SK-N-SH (cell line): ENCODE results near the gene RILPL2. TPM values are rescaled to one million over a fixed set of nuclear protein-coding genes. Genes with fewer than 3 reads are reported as not detected.

Experiments used
- CTCF ChIA-PET: fragments of 300-600, 350-600 bp; formaldehyde crosslinking; extraction: SDS; loops from one replicate; lab custom pipeline; 2021; lab: Yijun Ruan, JAX
- POLR2A ChIA-PET: fragments of 350-600 bp; sonication (Branson Sonifier 250); formaldehyde crosslinking; extraction: SDS; loops from one replicate; lab custom pipeline; 2020; ENCODE audit warnings: antibody characterized with exemption, inconsistent platforms; lab: Yijun Ruan, JAX
- DNase-seq: peaks from one replicate; pipeline ENCODE4 v3.0.0; 2012
- H2AFZ ChIP-seq: fragments of 200-600 bp; sonication (generic); 2 replicates; pipeline ENCODE4 v1.8.1; 2016; ENCODE audit warnings: antibody characterized with exemption, mild to moderate bottlenecking, low read depth
- H3F3A ChIP-seq: fragments of 200-600 bp; sonication (generic); replicated peaks from 2 replicates; pipeline ENCODE3; 2016; ENCODE audit warnings: antibody characterized with exemption, mild to moderate bottlenecking; ENCODE audit not compliant: insufficient read depth
- H3K27ac ChIP-seq, 2 experiments: fragments of 200-500 bp in 1 of 2; fragments of 200-600 bp in 1 of 2; sonication (Bioruptor generic) in 1 of 2; sonication (generic), shearing (Covaris generic) in 1 of 2; 2 replicates each; pipeline versions ENCODE4 v1.5.1 to v1.6.1; 2014 to 2016; ENCODE audit warnings: low read depth in 2 of 2, inconsistent platforms in 1 of 2, low read length in 1 of 2, mild to moderate bottlenecking in 1 of 2, mixed read lengths in 1 of 2
- H3K27me3 ChIP-seq: fragments of 200-600 bp; sonication (generic), shearing (Covaris generic); 2 replicates; pipeline ENCODE4 v1.6.1; 2016; ENCODE audit warnings: mixed run types; ENCODE audit not compliant: insufficient read depth
- H3K36me3 ChIP-seq, 2 experiments: fragments of 200-500 bp in 1 of 2; fragments of 200-600 bp in 1 of 2; sonication (Bioruptor generic) in 1 of 2; sonication (generic) in 1 of 2; replicated peaks in 1 of 2; 2 replicates each; pipeline versions ENCODE3 to v1.5.1; 2014 to 2016; ENCODE audit warnings: low read length in 1 of 2, mild to moderate bottlenecking in 1 of 2; ENCODE audit not compliant: insufficient read depth in 2 of 2, control insufficient read depth in 1 of 2
- H3K4me1 ChIP-seq, 2 experiments: fragments of 200-500 bp in 1 of 2; fragments of 200-600 bp in 1 of 2; sonication (Bioruptor generic) in 1 of 2; sonication (generic), shearing (Covaris generic) in 1 of 2; 2 replicates each; pipeline versions ENCODE4 v1.5.1 to v1.6.1; 2014 to 2016; ENCODE audit warnings: low read depth in 1 of 2, low read length in 1 of 2, mixed run types in 1 of 2; ENCODE audit not compliant: insufficient read depth in 2 of 2, control insufficient read depth in 1 of 2
- H3K4me2 ChIP-seq: fragments of 200-600 bp; sonication (generic), shearing (Covaris generic); 2 replicates; pipeline ENCODE4 v1.6.1; 2017; ENCODE audit warnings: mixed run types
- H3K4me3 ChIP-seq, 2 experiments: fragments of 200-500 bp in 1 of 2; fragments of 200-600 bp in 1 of 2; sonication (Bioruptor generic) in 1 of 2; sonication (generic), shearing (Covaris generic) in 1 of 2; 2 replicates each; pipeline versions ENCODE4 v1.5.1 to v1.8.1; 2014 to 2016; ENCODE audit warnings: low read depth in 2 of 2, inconsistent platforms in 1 of 2, low read length in 1 of 2, mild to moderate bottlenecking in 1 of 2, mixed read lengths in 1 of 2, moderate library complexity in 1 of 2
- H3K79me2 ChIP-seq: fragments of 200-600 bp; sonication (generic); 2 replicates; pipeline ENCODE4 v1.8.1; 2017; ENCODE audit warnings: mild to moderate bottlenecking; ENCODE audit not compliant: insufficient read depth
- H3K9ac ChIP-seq: fragments of 200-600 bp; sonication (generic); 2 replicates; pipeline ENCODE4 v1.6.1; 2017; ENCODE audit warnings: mixed run types
- H3K9me2 ChIP-seq: fragments of 200-600 bp; sonication (generic); 2 replicates; pipeline ENCODE4 v1.6.1; 2017; ENCODE audit warnings: mixed run types
- H3K9me3 ChIP-seq: fragments of 200-600 bp; sonication (generic); 2 replicates; pipeline ENCODE4 v1.6.1; 2017; ENCODE audit warnings: mixed run types, mild to moderate bottlenecking, moderate library complexity
- H4K20me1 ChIP-seq: fragments of 200-600 bp; sonication (generic); 2 replicates; pipeline ENCODE4 v1.6.1; 2017; ENCODE audit warnings: mild to moderate bottlenecking, mixed run types; ENCODE audit not compliant: insufficient read depth
- EP300 ChIP-seq, 2 experiments: IDR thresholded peaks; 2 replicates each; pipeline versions ENCODE4 v1.4.0 to v1.6.1; 2012; ENCODE audit warnings: borderline replicate concordance in 1 of 2, low read depth in 1 of 2, low read length in 1 of 2
- EZH2phosphoT487 ChIP-seq: fragments of 200-600 bp; sonication (generic); IDR thresholded peaks from 2 replicates; pipeline ENCODE4 v1.6.1; 2017; ENCODE audit warnings: low read depth, mixed run types, mild to moderate bottlenecking, antibody characterized with exemption, moderate library complexity, borderline replicate concordance
- FOSL2 ChIP-seq: IDR thresholded peaks from 2 replicates; pipeline ENCODE4 v1.4.0; 2012; ENCODE audit warnings: low read depth, mild to moderate bottlenecking, moderate library complexity, borderline replicate concordance
- GABPA ChIP-seq: IDR thresholded peaks from 2 replicates; pipeline ENCODE4 v1.4.0; 2012; ENCODE audit warnings: low read depth, mild to moderate bottlenecking
- GATA2 ChIP-seq: sonication (generic); formaldehyde crosslinking; IDR thresholded peaks from 2 replicates; pipeline ENCODE4 v1.5.0; 2020; ENCODE audit warnings: mild to moderate bottlenecking, missing genetic modification reagents
- JUND ChIP-seq: IDR thresholded peaks from 2 replicates; pipeline ENCODE4 v1.4.0; 2012
- MEF2A ChIP-seq: IDR thresholded peaks from 2 replicates; pipeline ENCODE4 v1.4.0; 2012; ENCODE audit warnings: low read depth, borderline replicate concordance
- MXI1 ChIP-seq: IDR thresholded peaks from 2 replicates; pipeline ENCODE4 v1.6.1; 2012; ENCODE audit warnings: mild to moderate bottlenecking, low read depth, low read length, improper control_type of control experiment
- NFIC ChIP-seq: IDR thresholded peaks from 2 replicates; pipeline ENCODE4 v1.4.0; 2012; ENCODE audit warnings: borderline replicate concordance
- PBX3 ChIP-seq: IDR thresholded peaks from 2 replicates; pipeline ENCODE4; 2012
- RAD21 ChIP-seq: IDR thresholded peaks from 2 replicates; pipeline ENCODE4 v1.6.1; 2012; ENCODE audit warnings: mild to moderate bottlenecking, low read length
- REST ChIP-seq: IDR thresholded peaks from 2 replicates; pipeline ENCODE4 v1.6.1; 2012; ENCODE audit warnings: mild to moderate bottlenecking, low read depth, low read length, moderate library complexity
- RFX5 ChIP-seq: IDR thresholded peaks from 2 replicates; pipeline ENCODE4 v1.6.1; 2012; ENCODE audit warnings: mild to moderate bottlenecking, improper control_type of control experiment, low read length
- RXRA ChIP-seq: IDR thresholded peaks from 2 replicates; pipeline ENCODE4 v1.4.0; 2012; ENCODE audit warnings: low read depth, mild to moderate bottlenecking, borderline replicate concordance
- SMC3 ChIP-seq: IDR thresholded peaks from 2 replicates; pipeline ENCODE4 v1.6.1; 2012; ENCODE audit warnings: low read depth, low read length, improper control_type of control experiment
- TAF1 ChIP-seq: IDR thresholded peaks from 2 replicates; pipeline ENCODE4 v1.6.1; 2012; ENCODE audit warnings: low read depth, mild to moderate bottlenecking, low read length, moderate library complexity, borderline replicate concordance
- YY1 ChIP-seq: IDR thresholded peaks from 2 replicates; pipeline ENCODE4 v1.4.0; 2012; ENCODE audit warnings: low read depth, mild to moderate bottlenecking
- WGBS: methylation state at CpG from one replicate; pipeline ENCODE4 v1.1.6; 2017; ENCODE audit warnings: low lambda C conversion rate; 5-methylcytosine and 5-hydroxymethylcytosine counted together
- polyA plus RNA-seq, 3 experiments: library from polyadenylated mRNA; depleted of rRNA; stranded (reverse); fragments of >200 nt; gene quantifications; 2 replicates each; pipeline ENCODE4 v1.2.3, GENCODE V29; 2012
- TF ChIP-seq, protein P1 (sequence below): fragments of 150-350 bp; IDR thresholded peaks from 2 replicates; pipeline ENCODE4 v1.6.1; 2017; ENCODE audit warnings: antibody characterized with exemption, low read length, low read depth, borderline replicate concordance
- TF ChIP-seq, protein P2 (sequence below): fragments of 200-600 bp; sonication (generic); IDR thresholded peaks from 2 replicates; pipeline ENCODE4 v1.6.1; 2017; ENCODE audit warnings: antibody characterized with exemption, mild to moderate bottlenecking, moderate library complexity

Gene RILPL2
- polyA plus RNA-seq, 1 of the 3 experiments (the other 2 are of a cell fraction): 5.0 TPM

DNA sequence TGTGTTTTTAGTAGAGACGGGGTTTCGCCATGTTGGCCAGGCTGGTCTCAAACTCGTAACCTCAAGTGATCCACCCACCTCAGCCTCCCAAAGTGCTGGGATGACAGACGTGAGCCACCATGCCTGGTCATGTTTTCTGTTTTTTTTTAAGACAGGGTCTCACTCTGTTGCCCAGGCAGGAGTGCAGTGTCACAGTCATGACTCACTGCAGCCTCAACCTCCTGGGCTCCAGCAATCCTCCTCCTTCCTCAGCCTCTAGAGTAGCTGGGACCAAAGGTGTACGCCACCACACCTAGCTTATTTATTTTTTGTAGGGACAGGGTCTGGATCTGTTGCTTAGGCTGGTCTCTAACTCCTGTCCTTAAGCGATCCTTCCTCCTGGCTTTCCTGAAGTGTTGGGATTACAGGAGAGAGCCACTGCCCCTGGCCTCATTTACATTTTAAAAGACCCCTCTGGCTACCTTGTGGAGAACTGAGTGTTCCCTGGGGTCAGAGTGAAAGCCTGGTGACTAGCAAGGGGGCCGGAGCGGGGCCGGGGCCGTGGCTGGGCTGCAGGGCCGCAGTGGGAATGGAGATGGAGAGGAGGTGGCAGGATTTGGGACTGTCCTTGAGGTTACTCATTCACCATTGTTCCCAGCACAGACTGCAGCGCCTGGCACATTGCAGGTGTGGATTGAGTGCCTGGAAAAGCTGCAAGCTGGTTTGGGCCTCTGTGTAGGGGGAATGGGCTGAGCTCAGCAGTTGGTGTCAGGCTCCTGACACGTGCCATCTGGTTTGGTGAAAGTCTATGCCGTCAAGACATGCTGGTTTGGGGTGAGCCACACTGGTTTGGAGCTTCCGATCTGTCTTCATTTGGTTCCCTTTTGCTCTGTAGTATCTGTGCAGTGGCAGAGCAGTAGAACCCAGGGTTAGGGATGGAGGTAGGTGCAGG, 34.5 kb downstream of the RILPL2 start:
- Histone ChIP-seq H3K9me2 (no peaks in the 10 kb centered on the region), H4K20me1 (peaks cover 39% of the 10 kb centered on the region), H3K4me1 (no peaks in the 10 kb centered on the region), H2AFZ (no peak overlapping the region), H3K27ac (no peak overlapping the region), H3K79me2 (peaks cover 73% of the 10 kb centered on the region), H3K36me3 (peaks cover 43 to 49% of the 10 kb centered on the region in 2 experiments), H3K4me3 (no peak overlapping the region), H3K9ac (no peak overlapping the region), H3K27me3 (no peaks in the 10 kb centered on the region), H3K9me3 (no peaks in the 10 kb centered on the region), H3K4me2 (no peak overlapping the region), H3F3A (peaks cover 4% of the 10 kb centered on the region)
- POLR2A ChIA-PET: no interaction called here
- WGBS: 93% methylated on average over 15 of the region's 15 CpGs
- CTCF ChIA-PET: no interaction called here
- DNase-seq: no peak
- no peak for TF ChIP-seq EZH2phosphoT487
- TF ChIP-seq TAF1: no peak
- TF ChIP-seq GABPA: no peak
- no peak for TF ChIP-seq YY1
- no peak for TF ChIP-seq EP300 (IDR thresholded peaks at IDR 0.05; ENCODE audit: borderline replicate concordance in 1 of 2, low read depth in 1 of 2, low read length in 1 of 2)
- no peak for TF ChIP-seq MXI1
- TF ChIP-seq NFIC: no peak
- no peak for TF ChIP-seq RFX5
- no peak for TF ChIP-seq PBX3
- TF ChIP-seq, protein P1, sequence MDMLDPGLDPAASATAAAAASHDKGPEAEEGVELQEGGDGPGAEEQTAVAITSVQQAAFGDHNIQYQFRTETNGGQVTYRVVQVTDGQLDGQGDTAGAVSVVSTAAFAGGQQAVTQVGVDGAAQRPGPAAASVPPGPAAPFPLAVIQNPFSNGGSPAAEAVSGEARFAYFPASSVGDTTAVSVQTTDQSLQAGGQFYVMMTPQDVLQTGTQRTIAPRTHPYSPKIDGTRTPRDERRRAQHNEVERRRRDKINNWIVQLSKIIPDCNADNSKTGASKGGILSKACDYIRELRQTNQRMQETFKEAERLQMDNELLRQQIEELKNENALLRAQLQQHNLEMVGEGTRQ: no peak
- no peak for TF ChIP-seq GATA2
- no peak for TF ChIP-seq JUND
- TF ChIP-seq MEF2A: no peak
- no peak for TF ChIP-seq FOSL2
- no peak for TF ChIP-seq RXRA

- Histone ChIP-seq H3K79me2 (peaks cover 94% of the 10 kb centered on the region), H3K9me2 (no peaks in the 10 kb centered on the region), H3K4me3 (no peak overlapping the region), H3K27ac (no peak overlapping the region), H3K36me3 (peaks cover 51 to 58% of the 10 kb centered on the region in 2 experiments), H3K9ac (no peak overlapping the region), H3K27me3 (no peaks in the 10 kb centered on the region), H3K4me1 (no peaks in the 10 kb centered on the region), H3F3A (peaks cover 3% of the 10 kb centered on the region), H3K9me3 (no peaks in the 10 kb centered on the region), H4K20me1 (peaks cover 54% of the 10 kb centered on the region), H2AFZ (no peak overlapping the region), H3K4me2 (no peak overlapping the region)
- DNase-seq: no peak
- ChIA-PET CTCF (no interaction called here), POLR2A (no interaction called here)
- 98% methylated on average over 5 of the region's 6 CpGs for WGBS
- TF ChIP-seq, protein P1: no peak
- TF ChIP-seq, protein P2, sequence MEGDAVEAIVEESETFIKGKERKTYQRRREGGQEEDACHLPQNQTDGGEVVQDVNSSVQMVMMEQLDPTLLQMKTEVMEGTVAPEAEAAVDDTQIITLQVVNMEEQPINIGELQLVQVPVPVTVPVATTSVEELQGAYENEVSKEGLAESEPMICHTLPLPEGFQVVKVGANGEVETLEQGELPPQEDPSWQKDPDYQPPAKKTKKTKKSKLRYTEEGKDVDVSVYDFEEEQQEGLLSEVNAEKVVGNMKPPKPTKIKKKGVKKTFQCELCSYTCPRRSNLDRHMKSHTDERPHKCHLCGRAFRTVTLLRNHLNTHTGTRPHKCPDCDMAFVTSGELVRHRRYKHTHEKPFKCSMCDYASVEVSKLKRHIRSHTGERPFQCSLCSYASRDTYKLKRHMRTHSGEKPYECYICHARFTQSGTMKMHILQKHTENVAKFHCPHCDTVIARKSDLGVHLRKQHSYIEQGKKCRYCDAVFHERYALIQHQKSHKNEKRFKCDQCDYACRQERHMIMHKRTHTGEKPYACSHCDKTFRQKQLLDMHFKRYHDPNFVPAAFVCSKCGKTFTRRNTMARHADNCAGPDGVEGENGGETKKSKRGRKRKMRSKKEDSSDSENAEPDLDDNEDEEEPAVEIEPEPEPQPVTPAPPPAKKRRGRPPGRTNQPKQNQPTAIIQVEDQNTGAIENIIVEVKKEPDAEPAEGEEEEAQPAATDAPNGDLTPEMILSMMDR: no peak
- TF ChIP-seq RFX5 (no peak), REST (no peak), MEF2A (no peak), RAD21 (no peak), RXRA (no peak), SMC3 (no peak)
These were observed 37.2 kb downstream of the RILPL2 start for GRCh38 chr12:123399255-123399617.
